Stimulated activated CD8-positive, alpha-beta memory T cell treated with anti-CD3 and anti-CD28 coated beads, Interleukin-4, amount 100 ng/mL, for 4 hours (primary cell): ENCODE data around the gene RNF187.
"Not testable (repeated sequence)": the region's sequence is repeated elsewhere in the genome, so short reads cannot be mapped to it uniquely, and the experiment has no call there.

Experiments used
- DNase-seq, 2 donors: peaks; one replicate each; pipeline ENCODE4 v3.0.0-alpha.2; 2020; ENCODE audit warnings: low read depth in 2 of 2, low spot score in 1 of 2

RNF187 gene

DNA sequence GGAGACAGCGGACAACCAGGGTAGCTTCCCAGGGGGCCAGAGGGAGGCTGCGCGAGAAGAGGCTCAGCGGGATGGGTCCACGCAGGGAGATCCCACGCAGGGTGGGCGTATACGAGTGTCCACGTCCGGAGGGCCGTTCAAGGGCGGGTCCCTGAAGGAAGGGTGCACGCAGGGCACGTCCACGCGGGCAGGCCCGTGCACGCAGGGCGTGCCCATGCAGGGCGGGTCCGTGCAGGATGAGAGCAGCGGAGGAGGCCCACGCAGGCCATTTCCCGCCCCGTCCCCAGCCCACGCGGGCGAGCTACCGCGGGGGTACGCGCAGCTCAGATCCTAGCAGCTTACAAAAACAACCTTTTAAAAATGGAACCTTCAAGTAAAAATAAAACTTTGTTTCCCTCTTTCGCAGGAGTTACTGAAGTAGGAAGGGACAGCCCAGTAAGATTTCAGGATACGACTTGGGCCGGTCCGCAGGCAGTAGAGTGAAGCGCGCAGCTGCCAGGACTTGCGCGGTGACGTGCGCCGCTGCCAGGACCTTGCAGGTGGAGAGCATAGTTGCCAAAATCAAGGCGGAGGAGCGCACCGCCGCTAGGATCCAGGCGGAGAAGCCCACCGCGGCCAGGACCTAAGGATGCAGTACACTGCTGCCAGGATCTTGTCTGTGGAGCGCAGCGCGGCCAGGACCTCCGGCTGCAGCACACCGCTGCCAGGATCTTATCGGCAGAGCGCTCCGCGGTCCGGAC, 416 bp upstream of the RNF187 start:
- peak; percentile 33 to 68 for DNase-seq

DNA sequence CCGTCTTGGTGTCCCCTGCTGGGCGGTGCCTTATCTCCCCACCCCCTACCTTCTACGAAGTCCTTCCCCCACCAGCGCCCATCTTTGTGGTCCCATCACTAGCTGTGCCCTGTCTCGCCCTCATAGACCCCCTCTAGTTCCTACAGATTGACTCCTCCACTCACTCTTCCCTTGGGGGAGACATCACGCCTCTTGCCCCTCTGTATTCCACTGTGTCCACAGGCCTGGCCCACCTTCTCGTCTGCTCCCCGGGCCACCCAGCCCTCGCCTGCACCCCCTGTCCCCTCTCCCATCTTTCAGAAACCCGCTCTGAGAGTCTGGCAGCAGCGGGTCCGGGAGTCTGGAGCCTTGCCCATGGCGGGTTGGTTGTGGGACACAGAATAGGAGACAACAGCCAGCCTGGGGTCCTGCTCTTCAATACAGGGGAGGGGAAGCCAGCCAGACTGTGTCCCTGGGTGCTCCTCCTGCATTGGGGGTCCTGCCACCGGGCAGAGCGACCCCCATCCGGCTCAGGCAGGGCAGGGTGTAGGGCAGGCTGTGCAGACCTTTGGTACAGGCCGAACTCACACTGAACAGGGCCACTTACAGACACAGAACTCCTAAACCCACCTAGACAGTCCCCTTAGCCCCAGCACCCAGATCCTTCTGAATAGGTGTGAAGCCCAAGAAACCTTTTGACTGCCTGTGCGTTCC, 1.1 kb downstream of the RNF187 start:
- no peak for DNase-seq

DNA sequence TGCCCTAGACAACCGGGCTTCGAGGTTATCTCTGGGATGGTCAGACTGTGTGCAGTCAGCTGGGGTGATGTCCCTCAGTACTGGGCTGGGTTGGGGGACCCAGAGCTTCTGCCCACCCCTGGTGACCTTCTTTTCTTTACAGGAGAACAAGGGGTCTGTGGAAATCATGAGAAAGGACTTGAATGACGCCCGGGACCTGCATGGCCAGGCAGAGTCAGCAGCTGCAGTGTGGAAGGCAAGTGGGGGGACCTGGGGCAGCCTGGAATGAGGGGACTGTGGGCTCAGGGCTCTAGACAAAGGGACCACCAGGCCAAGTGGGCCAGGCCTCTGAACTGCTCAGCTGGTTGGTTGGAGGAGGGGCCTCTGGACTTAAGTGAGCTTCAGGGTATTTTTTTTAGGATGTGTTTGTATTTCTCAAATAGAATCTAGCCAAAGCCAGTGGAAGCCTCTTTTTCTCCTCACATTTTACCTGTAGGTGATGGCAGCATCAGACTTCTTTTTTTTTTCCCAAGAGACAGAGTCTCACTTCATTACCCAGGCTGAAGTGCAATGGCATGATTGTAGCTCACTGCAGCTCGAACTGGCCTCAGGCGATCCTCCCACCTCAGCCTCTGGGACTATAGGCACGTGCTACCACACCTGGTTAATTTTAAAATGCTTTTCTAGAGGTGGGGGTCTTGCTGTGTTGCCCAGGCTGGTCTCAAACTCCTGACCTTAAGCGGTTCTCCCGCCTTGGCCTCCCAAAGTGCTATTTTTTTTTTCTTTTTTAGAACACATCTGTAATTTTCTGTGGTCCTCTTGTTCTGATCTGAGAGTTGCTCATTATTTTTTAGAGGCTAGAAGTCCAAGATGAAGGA, 1.9 kb downstream of the RNF187 start:
- no peak for DNase-seq

GRCh38 chr1:228490120-228491078, 3.2 kb downstream of the RNF187 start:
- no peak for DNase-seq

GRCh38 chr1:228493141-228494043, 6.2 kb downstream of the RNF187 start:
- no peak for DNase-seq

- no peak for DNase-seq
Measured at GRCh38 chr1:228494044-228494353, 6.8 kb downstream of the RNF187 start.

- DNase-seq = no peak
Measured at GRCh38 chr1:228494391-228494790, 7.2 kb downstream of the RNF187 start.

- DNase-seq = no peak
Measured at GRCh38 chr1:228494970-228495853, 8.0 kb downstream of the RNF187 start.

GRCh38 chr1:228496084-228496483, 8.9 kb downstream of the RNF187 start:
- DNase-seq = no peak

GRCh38 chr1:228496494-228496893, 9.3 kb downstream of the RNF187 start:
- no peak for DNase-seq

DNA sequence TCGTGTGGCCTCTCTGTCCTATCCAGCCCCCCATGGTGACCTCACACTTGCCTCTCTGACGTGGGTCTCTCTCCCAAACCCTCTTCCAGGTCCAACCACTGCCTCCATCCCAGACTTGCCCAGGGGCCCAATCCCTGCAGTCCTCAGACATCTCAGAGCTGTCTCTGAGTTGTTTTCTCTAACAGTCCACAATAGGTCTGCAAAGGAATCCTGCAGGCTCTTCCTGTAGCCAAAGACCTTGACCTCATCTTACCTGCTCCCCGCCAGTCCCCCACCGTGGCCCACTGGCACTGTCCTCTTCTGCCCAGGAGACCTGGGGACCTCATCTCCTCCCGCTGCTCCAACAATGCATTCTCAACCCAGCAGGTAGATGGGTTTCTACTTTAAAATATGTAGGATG, 10.0 kb downstream of the RNF187 start:
- no peak for DNase-seq

GRCh38 chr1:228497817-228498216, 10.6 kb downstream of the RNF187 start:
- DNase-seq = no peak

- DNase-seq = no peak
Measured at GRCh38 chr1:228500143-228500734, 13.1 kb downstream of the RNF187 start.

DNA sequence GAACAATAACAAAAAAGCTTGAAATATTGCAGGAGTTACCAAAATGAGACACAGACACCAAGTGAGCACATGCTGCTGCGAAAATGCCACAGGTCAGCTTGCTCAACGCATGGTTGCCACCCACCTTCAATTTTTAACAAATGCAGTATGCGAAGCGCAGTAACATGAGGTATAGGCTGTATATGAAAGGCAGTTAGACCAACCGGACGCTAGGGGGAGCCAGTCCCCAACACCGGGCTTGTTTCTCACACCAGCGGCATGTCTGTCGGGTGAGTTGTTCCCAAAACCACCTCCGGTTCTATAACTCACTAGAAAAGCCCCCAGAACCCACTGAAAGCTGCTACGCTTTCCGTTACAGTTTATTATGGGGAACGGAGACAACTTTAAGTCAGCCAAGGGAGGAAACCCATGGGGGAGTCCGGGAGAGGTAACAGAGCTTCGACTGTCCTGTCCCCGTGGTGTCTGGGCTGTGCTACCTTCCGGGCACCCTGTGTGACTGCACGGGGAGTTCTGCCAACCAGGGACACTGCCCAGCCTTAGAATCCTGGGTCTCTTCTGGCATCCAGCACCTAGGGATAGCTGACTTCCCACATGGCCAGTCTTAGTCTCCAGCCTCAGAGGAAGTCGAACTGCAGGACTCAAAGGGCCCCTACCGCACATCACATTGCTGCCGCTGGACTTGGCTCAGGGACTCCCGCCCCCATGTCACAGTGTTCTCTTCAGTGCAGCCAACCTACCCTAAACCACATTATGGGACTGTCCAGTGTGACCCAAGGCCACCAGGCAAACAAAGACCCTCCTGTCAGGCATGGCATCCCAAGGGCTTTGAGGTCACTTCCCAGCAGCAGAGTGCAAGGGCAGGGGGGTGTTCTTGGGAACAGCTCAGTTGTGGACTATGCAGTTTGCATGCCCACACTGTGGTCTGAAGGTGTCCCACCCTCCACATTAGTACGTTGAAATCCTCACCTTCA, 14.0 kb downstream of the RNF187 start:
- DNase-seq = peak; percentile 81 to 82

- no peak for DNase-seq
Measured at GRCh38 chr1:228502522-228502921, 15.3 kb downstream of the RNF187 start.

GRCh38 chr1:228505944-228506343, 18.8 kb downstream of the RNF187 start:
- not testable (repeated sequence) for DNase-seq

- no peak for DNase-seq
Measured at GRCh38 chr1:228507961-228508652, 20.9 kb downstream of the RNF187 start.
